Measurements from ENCODE around the gene AHNAK.

The AHNAK gene

GRCh38 chr11:62435846-62436660 lies 110.6 kb downstream of the AHNAK start:
- DNase-seq (ENCODE audit: low read depth, low spot score), result no peak

GRCh38 chr11:62433904-62434276 lies 112.7 kb downstream of the AHNAK start:
- DNase-seq (ENCODE audit: low read depth, low spot score), result no peak

- no peak for DNase-seq (ENCODE audit: low read depth, low spot score)
Measured at GRCh38 chr11:62433141-62433903, 113.3 kb downstream of the AHNAK start.

GRCh38 chr11:62432695-62433094 lies 113.9 kb downstream of the AHNAK start:
- no peak for DNase-seq (ENCODE audit: low read depth, low spot score)

- DNase-seq (ENCODE audit: low read depth, low spot score), result no peak
Measured at GRCh38 chr11:62431171-62431901, 115.3 kb downstream of the AHNAK start.

- DNase-seq (ENCODE audit: low read depth, low spot score), result no peak
Measured at GRCh38 chr11:62430425-62430824, 116.2 kb downstream of the AHNAK start.

GRCh38 chr11:62428871-62429560 lies 117.6 kb downstream of the AHNAK start:
- DNase-seq (ENCODE audit: low read depth, low spot score), result no peak

GRCh38 chr11:62427630-62428233 lies 118.9 kb downstream of the AHNAK start:
- DNase-seq (ENCODE audit: low read depth, low spot score), result no peak

- DNase-seq (ENCODE audit: low read depth, low spot score), result no peak
Measured at GRCh38 chr11:62423012-62423411, 123.6 kb downstream of the AHNAK start.

GRCh38 chr11:62421996-62422395 lies 124.6 kb downstream of the AHNAK start:
- DNase-seq (ENCODE audit: low read depth, low spot score), result no peak

GRCh38 chr11:62420882-62421281 lies 125.7 kb downstream of the AHNAK start:
- no peak for DNase-seq (ENCODE audit: low read depth, low spot score)

- DNase-seq (ENCODE audit: low read depth, low spot score), result no peak
Measured at GRCh38 chr11:62419943-62420342, 126.7 kb downstream of the AHNAK start.

- no peak for DNase-seq (ENCODE audit: low read depth, low spot score)
Measured at GRCh38 chr11:62419314-62419929, 127.2 kb downstream of the AHNAK start.

- no peak for DNase-seq (ENCODE audit: low read depth, low spot score)
Measured at GRCh38 chr11:62418733-62419132, 127.9 kb downstream of the AHNAK start, which contains the start of gene SCGB1A1. Gene SCGB1A1 (plus strand): TSS chr11:62419033. CDS start chr11:62419096, 63 bp downstream.

GRCh38 chr11:62418136-62418535 lies 128.5 kb downstream of the AHNAK start:
- DNase-seq (ENCODE audit: low read depth, low spot score), result no peak

- no peak for DNase-seq (ENCODE audit: low read depth, low spot score)
Measured at GRCh38 chr11:62416596-62416995, 130.0 kb downstream of the AHNAK start.

GRCh38 chr11:62413060-62413696 lies 133.4 kb downstream of the AHNAK start:
- no peak for DNase-seq (ENCODE audit: low read depth, low spot score)

- no peak for DNase-seq (ENCODE audit: low read depth, low spot score)
Measured at GRCh38 chr11:62411524-62411923, 135.1 kb downstream of the AHNAK start.

GRCh38 chr11:62410972-62411371 lies 135.6 kb downstream of the AHNAK start:
- DNase-seq (ENCODE audit: low read depth, low spot score), result no peak

- DNase-seq (ENCODE audit: low read depth, low spot score), result no peak
Measured at GRCh38 chr11:62409831-62410230, 136.8 kb downstream of the AHNAK start.

Measured in iPS DF 19.7 (cell line).